PC-3 (cell line): ENCODE data around the gene PXDC1.

Experiments used
- CTCF ChIP-seq: fragments of 300-600 bp; sonication (generic); conservative IDR thresholded peaks from 2 replicates; pipeline ENCODE4 v1.5.1; 2017; ENCODE audit warnings: antibody characterized with exemption, low read depth, mild to moderate bottlenecking, low read length
- EZH2 ChIP-seq: fragments of 300-600 bp; sonication (generic); IDR thresholded peaks from one replicate; pipeline ENCODE4 v1.6.1; 2017; ENCODE audit warnings: antibody characterized with exemption, mild to moderate bottlenecking, low read length; ENCODE audit not compliant: unreplicated experiment

- TF ChIP-seq CTCF (no peak), EZH2 (no peak)
Measured at GRCh38 chr6:3771407-3772011, 20.0 kb upstream of the PXDC1 start.
